Epithelial cell of esophagus (primary cell): ENCODE results near the gene DIPK1B.
"Not testable (repeated sequence)": the region's sequence is repeated elsewhere in the genome, so short reads cannot be mapped to it uniquely, and the experiment has no call there.

Source experiments
- DNase-seq: peaks from one replicate; pipeline ENCODE4 v3.0.0; 2010; ENCODE audit warnings: low read depth
- H3K4me3 ChIP-seq: 2 replicates; pipeline ENCODE4 v1.5.1; 2011; ENCODE audit warnings: mild to moderate bottlenecking, low read length, control low read depth
- CTCF ChIP-seq: IDR thresholded peaks from 2 replicates; pipeline ENCODE4 v1.5.1; 2011; ENCODE audit warnings: low read depth, mild to moderate bottlenecking, low read length, control low read depth, inconsistent platforms; ENCODE audit not compliant: insufficient read depth; ENCODE audit errors: missing control alignments

DIPK1B gene

GRCh38 chr9:136709454-136710109 is 2.8 kb upstream of the DIPK1B start:
- TF ChIP-seq CTCF = no peak
- DNase-seq = no peak
- H3K4me3 ChIP-seq = no peak overlapping the region

GRCh38 chr9:136710543-136710942 is 1.8 kb upstream of the DIPK1B start:
- no peak for TF ChIP-seq CTCF
- no peak overlapping the region for H3K4me3 ChIP-seq

GRCh38 chr9:136711219-136711648 is 1.1 kb upstream of the DIPK1B start:
- not testable (repeated sequence) for DNase-seq, H3K4me3 ChIP-seq

More at GRCh38 chr9:136710543-136710942, 1.8 kb upstream of the DIPK1B start:
- no peak for DNase-seq

- H3K4me3 ChIP-seq = peak overlapping the region; percentile 15
- no peak for DNase-seq
- TF ChIP-seq CTCF = no peak
These were observed 545 bp downstream of the DIPK1B start for GRCh38 chr9:136712690-136713544.

GRCh38 chr9:136713550-136713949 is 1.2 kb downstream of the DIPK1B start:
- no peak for TF ChIP-seq CTCF
- DNase-seq = no peak
- H3K4me3 ChIP-seq = no peak overlapping the region

- TF ChIP-seq CTCF = no peak
- no peak overlapping the region for H3K4me3 ChIP-seq
- no peak for DNase-seq
These were observed 1.9 kb downstream of the DIPK1B start for GRCh38 chr9:136714096-136714892.

- no peak for TF ChIP-seq CTCF
- no peak for DNase-seq
- H3K4me3 ChIP-seq = no peak overlapping the region
These were observed 2.5 kb downstream of the DIPK1B start for GRCh38 chr9:136714893-136715274.
